Vagina (tissue), 2 donors: ENCODE data around the gene MYO7B. TPM values are rescaled to one million over a fixed set of nuclear protein-coding genes. Genes with fewer than 3 reads are reported as not detected.

Experiments used
- DNase-seq, 2 donors: peaks; one replicate each; pipeline ENCODE4 v3.0.0-alpha.2; 2017; ENCODE audit errors: extremely low spot score in 2 of 2
- H3K27ac ChIP-seq: fragments of 200-600 bp; sonication (generic); one replicate; pipeline ENCODE4 v1.5.1; 2019
- H3K27me3 ChIP-seq: fragments of 200-600 bp; sonication (generic); one replicate; pipeline ENCODE4 v1.5.1; 2019
- H3K36me3 ChIP-seq, 2 donors: fragments of 200-600 bp; sonication (generic); one replicate each; pipeline ENCODE4 v1.5.1; 2017 to 2019
- H3K4me1 ChIP-seq: fragments of 200-600 bp; sonication (generic); one replicate; pipeline ENCODE4 v1.5.1; 2019
- H3K4me3 ChIP-seq, 2 donors: fragments of 200-600 bp; sonication (generic); 1 replicate in 1 of 2; 2 replicates in 1 of 2; pipeline ENCODE4 v1.5.1; 2016 to 2019
- H3K9me3 ChIP-seq: fragments of 200-600 bp; sonication (generic); one replicate; pipeline ENCODE4 v1.5.1; 2019
- CTCF ChIP-seq, 3 experiments: fragments of 450-650 bp in 2 of 3; fragments of 200-600 bp in 1 of 3; sonication (generic) in 1 of 3; IDR thresholded peaks; one replicate each; pipeline ENCODE4 v1.5.1; 2017 to 2019; ENCODE audit warnings: antibody characterized with exemption in 3 of 3, mild to moderate bottlenecking in 2 of 3, moderate library complexity in 2 of 3
- POLR2A ChIP-seq, 2 donors: fragments of 450-650 bp; IDR thresholded peaks; one replicate each; pipeline ENCODE4 v1.6.1; 2017; ENCODE audit warnings: antibody characterized with exemption in 2 of 2, mild to moderate bottlenecking in 2 of 2, moderate library complexity in 2 of 2
- POLR2AphosphoS5 ChIP-seq, 2 donors: sonication (generic); formaldehyde crosslinking; IDR thresholded peaks; one replicate each; pipeline ENCODE4 v1.9.0; 2017; ENCODE audit warnings: antibody characterized with exemption in 2 of 2, mild to moderate bottlenecking in 2 of 2, low read depth in 1 of 2; ENCODE audit not compliant: insufficient read depth in 1 of 2
- intact Hi-C: fragments of 100-400 bp; cut with DNase I; formaldehyde crosslinking; loops from one replicate; pipeline ENCODE4 v1.15.1; 2023
- total RNA-seq: library from RNA; depleted of rRNA; stranded (reverse); fragments of >200 nt; gene quantifications from one replicate; pipeline ENCODE4 v1.2.3, GENCODE V29; 2016

Gene MYO7B
- total RNA-seq, 1 donor from 2014 or later, result not detected

DNA sequence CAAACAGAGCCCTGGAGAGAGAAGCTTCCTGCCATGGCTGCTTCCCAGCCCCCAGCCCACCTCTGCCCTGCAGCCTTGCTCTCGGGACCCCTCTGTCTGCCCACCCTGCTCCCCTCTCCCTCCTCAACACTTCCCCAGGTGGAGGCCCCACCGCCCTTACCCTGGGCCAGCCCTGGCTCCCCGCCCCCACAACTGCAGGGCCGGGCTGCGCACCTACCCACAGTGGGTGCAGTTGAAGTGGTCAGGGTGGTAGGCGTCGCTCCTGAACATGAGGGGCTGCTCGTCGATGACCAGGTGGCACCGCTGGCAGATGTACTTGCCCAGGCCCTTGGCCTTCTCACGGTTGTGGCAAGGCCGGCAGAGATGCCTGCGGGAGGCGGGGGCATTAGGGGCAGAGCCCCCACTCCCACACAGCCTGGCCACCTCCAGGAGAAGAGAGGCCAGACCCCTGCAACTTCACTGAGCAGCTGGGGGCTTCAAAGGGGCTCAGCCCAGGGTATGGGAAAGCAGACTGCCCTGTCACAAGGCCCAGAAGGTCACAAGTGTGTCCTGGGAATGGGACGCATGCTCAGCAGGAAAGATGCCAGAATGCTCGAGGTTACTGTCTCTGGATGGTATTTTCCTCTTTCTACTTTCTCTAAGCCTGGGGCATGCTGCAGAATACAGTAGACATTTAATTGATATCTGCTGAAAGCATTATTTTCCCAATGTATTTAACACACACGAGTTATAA lies 107.4 kb downstream of the MYO7B start:
- H3K27ac ChIP-seq, result no peak overlapping the region
- intact Hi-C loops, result no loop called here
- no peaks in the 10 kb centered on the region for H3K9me3 ChIP-seq
- no peak overlapping the region for H3K4me3 ChIP-seq
- no peaks in the 10 kb centered on the region for H3K27me3 ChIP-seq
- no peaks in the 10 kb centered on the region for H3K36me3 ChIP-seq
- no peak for DNase-seq
- peaks cover 24% of the 10 kb centered on the region for H3K4me1 ChIP-seq
- TF ChIP-seq POLR2AphosphoS5 (IDR thresholded peaks at IDR 0.05; ENCODE audit: insufficient read depth in 1 of 2, low read depth in 1 of 2), result no peak
- no peak for TF ChIP-seq POLR2A (IDR thresholded peaks at IDR 0.05)
- TF ChIP-seq CTCF (IDR thresholded peaks at IDR 0.05), result no peak

- Histone ChIP-seq H3K27me3 (no peaks in the 10 kb centered on the region), H3K36me3 (no peaks in the 10 kb centered on the region), H3K4me3 (no peak overlapping the region), H3K9me3 (no peaks in the 10 kb centered on the region), H3K4me1 (peaks cover 17% of the 10 kb centered on the region), H3K27ac (no peak overlapping the region)
- no peak for DNase-seq
- intact Hi-C loops, result no loop called here
- no peak for TF ChIP-seq POLR2AphosphoS5 (IDR thresholded peaks at IDR 0.05; ENCODE audit: insufficient read depth in 1 of 2, low read depth in 1 of 2)
- TF ChIP-seq CTCF (IDR thresholded peaks at IDR 0.05), result no peak
- no peak for TF ChIP-seq POLR2A (IDR thresholded peaks at IDR 0.05)
Observed at GRCh38 chr2:127643439-127644065, 108.1 kb downstream of the MYO7B start.

GRCh38 chr2:127644066-127645025 lies 108.9 kb downstream of the MYO7B start:
- no peak overlapping the region for H3K27ac ChIP-seq
- intact Hi-C loops, result no loop called here
- DNase-seq, result no peak

DNA sequence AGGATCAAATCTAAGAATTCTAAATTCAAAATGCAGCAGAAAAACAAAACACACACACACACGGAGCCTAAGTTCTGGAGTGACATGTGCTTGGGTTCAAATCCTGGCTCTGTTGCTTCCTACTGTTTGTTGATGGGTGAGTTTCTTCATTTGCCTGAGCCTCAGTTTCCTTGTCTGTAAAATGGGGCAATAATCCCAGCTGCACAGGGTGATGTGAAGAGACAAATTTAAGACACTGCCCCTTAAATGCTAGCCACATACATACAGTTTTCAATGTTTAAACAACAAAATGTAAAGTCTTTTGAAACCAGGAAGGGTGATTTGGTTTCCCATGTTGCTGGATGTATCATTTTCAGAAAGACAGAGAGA lies 109.5 kb downstream of the MYO7B start:
- Histone ChIP-seq H3K27ac (no peak overlapping the region), H3K9me3 (no peaks in the 10 kb centered on the region), H3K27me3 (no peaks in the 10 kb centered on the region), H3K4me3 (no peak overlapping the region), H3K36me3 (no peaks in the 10 kb centered on the region), H3K4me1 (peaks cover 26% of the 10 kb centered on the region)
- DNase-seq, result no peak
- intact Hi-C loops, result no loop called here
- TF ChIP-seq POLR2AphosphoS5 (IDR thresholded peaks at IDR 0.05; ENCODE audit: insufficient read depth in 1 of 2, low read depth in 1 of 2) (no peak), CTCF (IDR thresholded peaks at IDR 0.05) (no peak), POLR2A (IDR thresholded peaks at IDR 0.05) (no peak)

More at GRCh38 chr2:127644066-127645025, 108.9 kb downstream of the MYO7B start:
- Histone ChIP-seq H3K27me3 (no peaks in the 10 kb centered on the region), H3K36me3 (no peaks in the 10 kb centered on the region), H3K9me3 (no peaks in the 10 kb centered on the region), H3K4me1 (peaks cover 19% of the 10 kb centered on the region), H3K4me3 (no peak overlapping the region)
- TF ChIP-seq POLR2A (IDR thresholded peaks at IDR 0.05) (no peak), CTCF (IDR thresholded peaks at IDR 0.05) (no peak), POLR2AphosphoS5 (IDR thresholded peaks at IDR 0.05; ENCODE audit: insufficient read depth in 1 of 2, low read depth in 1 of 2) (no peak)
